CD4-positive, alpha-beta T cell (primary cell): Measurements from ENCODE around the gene ANXA6. TPM values are rescaled to one million over a fixed set of nuclear protein-coding genes. Genes with fewer than 3 reads are reported as not detected.

Experiments
- ATAC-seq: fragments of 200-7000 bp; cut with Tn5 transposase; one replicate; pipeline ENCODE4 v1.10.0; 2022; ENCODE audit warnings: mild to moderate bottlenecking; ENCODE audit not compliant: poor library complexity
- CTCF ChIA-PET: fragments of 350-600 bp; sonication (Branson Sonifier 250); formaldehyde crosslinking; loops from one replicate; lab custom pipeline; 2021; ENCODE audit warnings: antibody characterized with exemption, inconsistent platforms; lab: Charles Lee
- POLR2A ChIA-PET: fragments of 350-600 bp; sonication (Branson Sonifier 250); formaldehyde crosslinking; loops from one replicate; lab custom pipeline; 2021; ENCODE audit warnings: antibody characterized with exemption, inconsistent platforms; lab: Charles Lee
- DNase-seq, 14 experiments: peaks; one replicate each; pipeline ENCODE4 v3.0.0-alpha.2; 2013 to 2020; ENCODE audit warnings: mixed read lengths in 2 of 14
- H3K27ac ChIP-seq, 2 donors: one replicate each; pipeline versions ENCODE4 v1.5.1 to v1.7.0; 2013; ENCODE audit warnings: low read length in 2 of 2, low read depth in 1 of 2, mild to moderate bottlenecking in 1 of 2
- H3K27me3 ChIP-seq, 2 experiments: 1 replicate in 1 of 2; 2 replicates in 1 of 2; pipeline versions ENCODE4 v1.6.1 to v1.7.0; 2013; ENCODE audit warnings: low read length in 2 of 2, control low read depth in 1 of 2, mild to moderate bottlenecking in 1 of 2, moderate library complexity in 1 of 2; ENCODE audit not compliant: insufficient read depth in 2 of 2, control insufficient read depth in 1 of 2
- H3K36me3 ChIP-seq: one replicate; pipeline ENCODE4 v1.6.1; 2013; ENCODE audit warnings: low read length, control low read depth; ENCODE audit not compliant: insufficient read depth
- H3K4me1 ChIP-seq: one replicate; pipeline ENCODE4 v1.6.1; 2013; ENCODE audit warnings: low read length, control low read depth; ENCODE audit not compliant: insufficient read depth
- H3K4me3 ChIP-seq: one replicate; pipeline ENCODE4 v1.5.1; 2013; ENCODE audit warnings: mild to moderate bottlenecking, low read length, moderate library complexity
- H3K9me3 ChIP-seq, 2 experiments: 1 replicate in 1 of 2; 2 replicates in 1 of 2; pipeline versions ENCODE4 v1.6.1 to v1.7.0; 2013; ENCODE audit warnings: low read length in 2 of 2, mild to moderate bottlenecking in 2 of 2, control low read depth in 1 of 2, moderate library complexity in 1 of 2; ENCODE audit not compliant: control insufficient read depth in 1 of 2, insufficient read depth in 1 of 2
- H3K27ac Mint-ChIP-seq: one replicate; pipeline ENCODE4 v1.8.0; 2020; ENCODE audit warnings: mixed read lengths
- H3K27me3 Mint-ChIP-seq: one replicate; pipeline ENCODE4 v1.8.0; 2021; ENCODE audit warnings: mixed read lengths
- H3K36me3 Mint-ChIP-seq: one replicate; pipeline ENCODE4 v1.8.0; 2021; ENCODE audit warnings: low read depth, mixed read lengths
- H3K4me1 Mint-ChIP-seq: one replicate; pipeline ENCODE4 v1.8.0; 2021; ENCODE audit warnings: low read depth, mixed read lengths
- H3K4me3 Mint-ChIP-seq: one replicate; pipeline ENCODE4 v1.8.0; 2020; ENCODE audit warnings: mild to moderate bottlenecking, mixed read lengths
- H3K9me3 Mint-ChIP-seq: one replicate; pipeline ENCODE4 v1.8.0; 2020; ENCODE audit warnings: mixed read lengths
- intact Hi-C, 2 experiments: fragments of 100-400 bp; cut with DNase I in 1 of 2; cut with micrococcal nuclease in 1 of 2; formaldehyde crosslinking; loops; one replicate each; pipeline versions ENCODE4 v1.15.1 to v1.9.0; 2023 to 2025; cut with DNase I, micrococcal nuclease
- total RNA-seq, 174 experiments: library from RNA in 2 of 174; stranded (reverse) in 2 of 174; gene quantifications; one replicate each; pipeline ENCODE4 v1.2.3 and lab custom pipeline; 2021 to 2026
- TF ChIP-seq, protein P1 (sequence below): fragments of 200-600 bp; IDR thresholded peaks from one replicate; pipeline ENCODE4 v1.8.0; 2022; ENCODE audit warnings: antibody characterized with exemption, mild to moderate bottlenecking

ANXA6 gene
- total RNA-seq, 2 experiments from 2014 or later: 108 to 130 TPM

DNA sequence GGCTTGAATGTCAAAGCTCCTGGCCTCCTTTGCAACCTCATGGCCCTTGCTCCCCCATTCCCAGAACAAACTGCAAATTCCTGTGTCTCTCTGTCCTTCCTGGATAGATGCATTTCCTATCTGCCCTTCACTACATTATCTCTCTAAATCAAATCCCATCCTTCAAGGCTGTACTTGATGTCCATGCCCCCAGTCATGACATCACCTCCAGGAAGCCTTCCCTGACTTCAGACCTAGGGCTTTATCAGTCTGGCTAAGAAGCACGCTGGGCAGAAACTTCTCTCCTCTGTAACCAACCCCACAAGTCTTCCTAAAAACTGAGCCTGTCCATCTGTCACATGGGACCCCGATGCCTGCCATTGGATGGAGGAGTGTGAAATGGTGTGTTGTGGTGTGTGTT is 51.1 kb downstream of the ANXA6 start:
- intact Hi-C loops: no loop called here
- POLR2A ChIA-PET: no interaction called here
- Mint-ChIP-seq H3K27ac (peak overlapping the region; percentile 37), H3K36me3 (peaks cover 96% of the 10 kb centered on the region), H3K4me3 (no peak overlapping the region), H3K27me3 (no peaks in the 10 kb centered on the region), H3K9me3 (no peaks in the 10 kb centered on the region), H3K4me1 (peaks cover 5% of the 10 kb centered on the region)
- peaks cover 96% of the 10 kb centered on the region for H3K36me3 ChIP-seq
- ATAC-seq (no peak), DNase-seq (no peak)
- TF ChIP-seq, protein P1, sequence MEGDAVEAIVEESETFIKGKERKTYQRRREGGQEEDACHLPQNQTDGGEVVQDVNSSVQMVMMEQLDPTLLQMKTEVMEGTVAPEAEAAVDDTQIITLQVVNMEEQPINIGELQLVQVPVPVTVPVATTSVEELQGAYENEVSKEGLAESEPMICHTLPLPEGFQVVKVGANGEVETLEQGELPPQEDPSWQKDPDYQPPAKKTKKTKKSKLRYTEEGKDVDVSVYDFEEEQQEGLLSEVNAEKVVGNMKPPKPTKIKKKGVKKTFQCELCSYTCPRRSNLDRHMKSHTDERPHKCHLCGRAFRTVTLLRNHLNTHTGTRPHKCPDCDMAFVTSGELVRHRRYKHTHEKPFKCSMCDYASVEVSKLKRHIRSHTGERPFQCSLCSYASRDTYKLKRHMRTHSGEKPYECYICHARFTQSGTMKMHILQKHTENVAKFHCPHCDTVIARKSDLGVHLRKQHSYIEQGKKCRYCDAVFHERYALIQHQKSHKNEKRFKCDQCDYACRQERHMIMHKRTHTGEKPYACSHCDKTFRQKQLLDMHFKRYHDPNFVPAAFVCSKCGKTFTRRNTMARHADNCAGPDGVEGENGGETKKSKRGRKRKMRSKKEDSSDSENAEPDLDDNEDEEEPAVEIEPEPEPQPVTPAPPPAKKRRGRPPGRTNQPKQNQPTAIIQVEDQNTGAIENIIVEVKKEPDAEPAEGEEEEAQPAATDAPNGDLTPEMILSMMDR: no peak
- H3K4me1 ChIP-seq: peaks cover under 1% of the 10 kb centered on the region
- peak overlapping the region in 1 of 2 donors; percentile 3 for H3K27ac ChIP-seq
- CTCF ChIA-PET: no interaction called here
- no peaks in the 10 kb centered on the region for H3K27me3 ChIP-seq
- H3K4me3 ChIP-seq: no peak overlapping the region
- H3K9me3 ChIP-seq: no peaks in the 10 kb centered on the region

DNA sequence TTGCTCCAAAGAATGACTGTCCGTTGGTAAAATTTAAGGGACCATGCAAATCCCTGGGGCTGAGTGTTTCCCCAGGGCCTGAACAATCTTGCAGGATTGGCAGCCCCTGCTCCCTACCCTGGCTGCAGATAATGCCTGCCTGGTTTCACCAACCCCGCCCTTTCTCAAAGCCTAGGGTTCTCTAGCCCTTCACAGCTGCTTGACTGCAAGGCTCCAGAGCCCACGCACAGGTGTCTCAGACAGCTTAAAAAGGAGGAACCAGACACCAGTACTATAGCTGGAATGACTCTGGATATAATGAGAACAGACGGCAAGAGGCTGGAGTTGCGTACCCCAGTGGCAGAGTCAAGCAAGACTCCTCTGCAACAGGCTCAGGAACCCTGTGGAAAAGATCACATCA is 51.5 kb downstream of the ANXA6 start:
- Mint-ChIP-seq H3K27ac (peak overlapping the region; percentile 37), H3K4me3 (no peak overlapping the region), H3K27me3 (no peaks in the 10 kb centered on the region), H3K4me1 (peaks cover 5% of the 10 kb centered on the region), H3K9me3 (no peaks in the 10 kb centered on the region), H3K36me3 (peaks cover 97% of the 10 kb centered on the region)
- ATAC-seq (no peak), DNase-seq (no peak)
- ChIA-PET POLR2A (no interaction called here), CTCF (no interaction called here)
- intact Hi-C loops: no loop called here
- no peaks in the 10 kb centered on the region for H3K27me3 ChIP-seq
- peak overlapping the region in 1 of 2 donors; percentile 3 for H3K27ac ChIP-seq
- H3K4me1 ChIP-seq: peaks cover 3% of the 10 kb centered on the region
- peaks cover 97% of the 10 kb centered on the region for H3K36me3 ChIP-seq
- H3K9me3 ChIP-seq: no peaks in the 10 kb centered on the region
- TF ChIP-seq, protein P1: no peak
- H3K4me3 ChIP-seq: no peak overlapping the region

DNA sequence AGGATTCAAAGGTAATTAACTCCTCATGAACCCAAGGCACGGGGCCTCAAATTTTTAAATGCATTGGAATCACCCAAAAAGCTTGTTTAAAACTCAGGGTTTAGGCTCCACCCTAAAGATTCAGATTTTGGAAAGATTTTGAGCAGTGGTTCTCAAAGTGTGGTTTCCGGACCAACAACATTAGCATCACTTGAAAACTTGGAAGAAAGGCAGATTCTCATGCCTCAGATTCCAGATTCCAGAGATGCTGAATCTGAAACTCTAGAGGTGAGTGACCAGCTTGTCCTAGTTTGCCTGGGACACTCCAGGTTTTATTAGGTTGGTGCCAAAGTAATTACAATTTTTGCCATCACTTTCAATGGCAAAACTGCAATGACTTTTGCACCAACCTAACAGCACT is 52.0 kb downstream of the ANXA6 start:
- DNase-seq (no peak), ATAC-seq (no peak)
- Mint-ChIP-seq H3K27me3 (no peaks in the 10 kb centered on the region), H3K27ac (no peak overlapping the region), H3K9me3 (no peaks in the 10 kb centered on the region), H3K36me3 (peaks cover 97% of the 10 kb centered on the region), H3K4me3 (no peak overlapping the region), H3K4me1 (peaks cover 8% of the 10 kb centered on the region)
- intact Hi-C loops: no loop called here
- peaks cover 97% of the 10 kb centered on the region for H3K36me3 ChIP-seq
- peaks cover 3% of the 10 kb centered on the region for H3K4me1 ChIP-seq
- no peak overlapping the region for H3K27ac ChIP-seq
- CTCF ChIA-PET: no interaction called here
- TF ChIP-seq, protein P1: no peak
- H3K9me3 ChIP-seq: no peaks in the 10 kb centered on the region
- POLR2A ChIA-PET: no interaction called here
- H3K4me3 ChIP-seq: no peak overlapping the region
- no peaks in the 10 kb centered on the region for H3K27me3 ChIP-seq
